ENCODE measurements around the gene STK39. TPM values are rescaled to one million over a fixed set of nuclear protein-coding genes. Genes with fewer than 3 reads are reported as not detected.

STK39 gene
- total and polyA plus RNA-seq, 2 experiments from 2014 or later, result 32.7 to 51.7 TPM

- H3K4me3 ChIP-seq, result no peak overlapping the region
- peaks cover 2% of the 10 kb centered on the region for H3K36me3 ChIP-seq
- no peak overlapping the region for H3K27ac ChIP-seq
- DNase-seq (ENCODE audit: low read depth in 1 of 2, low spot score in 1 of 2), result no peak
- H3K27me3 ChIP-seq, result no peaks in the 10 kb centered on the region
- no peak for TF ChIP-seq CTCF (IDR thresholded peaks at IDR 0.05; ENCODE audit: low read depth, low read length)
- H3K4me1 ChIP-seq (ENCODE audit: low read depth), result peaks cover 5% of the 10 kb centered on the region
- H3K9me3 ChIP-seq (ENCODE audit: low read depth), result no peaks in the 10 kb centered on the region
Observed at GRCh38 chr2:168107322-168107721, 140.1 kb downstream of the STK39 start.

GRCh38 chr2:168105127-168105683 is 142.2 kb downstream of the STK39 start:
- TF ChIP-seq CTCF (IDR thresholded peaks at IDR 0.05; ENCODE audit: low read depth, low read length), result no peak
- Histone ChIP-seq H3K4me1 (ENCODE audit: low read depth) (peaks cover 5% of the 10 kb centered on the region), H3K27me3 (no peaks in the 10 kb centered on the region), H3K27ac (peak overlapping the region; percentile 46), H3K9me3 (ENCODE audit: low read depth) (no peaks in the 10 kb centered on the region), H3K4me3 (no peak overlapping the region), H3K36me3 (no peaks in the 10 kb centered on the region)
- DNase-seq (ENCODE audit: low read depth in 1 of 2, low spot score in 1 of 2), result no peak

DNA sequence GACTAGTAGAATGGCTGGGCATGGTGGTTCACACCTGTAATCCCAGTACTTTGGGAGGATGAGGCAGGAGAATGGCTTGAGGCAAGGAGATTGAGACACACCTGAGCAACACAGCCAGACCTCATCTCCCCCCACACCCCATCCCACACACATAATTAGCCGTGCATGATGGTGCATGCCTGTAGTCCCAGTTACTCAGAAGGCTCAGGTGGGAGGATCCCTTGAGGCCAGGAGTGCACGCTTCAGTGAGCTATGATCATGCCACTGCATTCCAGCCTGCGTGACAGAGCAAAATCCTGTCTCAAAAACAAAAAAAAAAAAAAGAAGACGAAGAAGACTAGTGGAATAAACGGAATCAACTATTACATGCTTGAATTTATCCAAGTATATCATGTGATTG is 150.0 kb downstream of the STK39 start:
- no peaks in the 10 kb centered on the region for H3K9me3 ChIP-seq (ENCODE audit: low read depth)
- no peaks in the 10 kb centered on the region for H3K4me1 ChIP-seq (ENCODE audit: low read depth)
- H3K27ac ChIP-seq, result no peak overlapping the region
- no peaks in the 10 kb centered on the region for H3K36me3 ChIP-seq
- H3K27me3 ChIP-seq, result no peaks in the 10 kb centered on the region
- no peak overlapping the region for H3K4me3 ChIP-seq
- no peak for TF ChIP-seq CTCF (IDR thresholded peaks at IDR 0.05; ENCODE audit: low read depth, low read length)
- no peak for DNase-seq (ENCODE audit: low read depth in 1 of 2, low spot score in 1 of 2)

- Histone ChIP-seq H3K4me1 (ENCODE audit: low read depth) (no peaks in the 10 kb centered on the region), H3K27me3 (no peaks in the 10 kb centered on the region), H3K36me3 (no peaks in the 10 kb centered on the region), H3K9me3 (ENCODE audit: low read depth) (no peaks in the 10 kb centered on the region), H3K4me3 (no peak overlapping the region), H3K27ac (no peak overlapping the region)
- no peak for TF ChIP-seq CTCF (IDR thresholded peaks at IDR 0.05; ENCODE audit: low read depth, low read length)
- no peak for DNase-seq (ENCODE audit: low read depth in 1 of 2, low spot score in 1 of 2)
Observed at GRCh38 chr2:168096158-168096557, 151.2 kb downstream of the STK39 start.

GRCh38 chr2:168091986-168092385 is 155.4 kb downstream of the STK39 start:
- Histone ChIP-seq H3K27me3 (no peaks in the 10 kb centered on the region), H3K4me3 (no peak overlapping the region), H3K9me3 (ENCODE audit: low read depth) (no peaks in the 10 kb centered on the region), H3K4me1 (ENCODE audit: low read depth) (no peaks in the 10 kb centered on the region), H3K27ac (no peak overlapping the region), H3K36me3 (no peaks in the 10 kb centered on the region)
- no peak for TF ChIP-seq CTCF (IDR thresholded peaks at IDR 0.05; ENCODE audit: low read depth, low read length)
- no peak for DNase-seq (ENCODE audit: low read depth in 1 of 2, low spot score in 1 of 2)

All from cardiac muscle cell (in vitro differentiated cells and primary cell).